GM12878 (cell line): Measurements from ENCODE around the gene MUSTN1. TPM values are rescaled to one million over a fixed set of nuclear protein-coding genes. Genes with fewer than 3 reads are reported as not detected.

ENCODE experiments used
- ATAC-seq: fragments of 200-7000 bp; cut with Tn5 transposase; 3 replicates; pipeline ENCODE4 v1.9.1; 2020; ENCODE audit warnings: mild to moderate bottlenecking, moderate library complexity
- BruUV-seq: library from RNA; stranded (reverse); fragments of 400-500 nt; replicated peaks from 2 replicates; lab custom pipeline; 2021; lab: Mats Ljungman, UMichigan
- CTCF ChIA-PET: fragments of 300-600 bp; sonication (Branson Sonifier 250); formaldehyde crosslinking; extraction: SDS; loops from one replicate; lab custom pipeline; 2021; ENCODE audit warnings: inconsistent platforms; lab: Yijun Ruan, JAX
- POLR2A ChIA-PET: fragments of 350-600 bp; formaldehyde crosslinking; extraction: SDS; loops from one replicate; lab custom pipeline; 2021; ENCODE audit warnings: inconsistent platforms; lab: Charles Lee
- RAD21 ChIA-PET: fragments of 300-600 bp; sonication (Branson Sonifier 250); formaldehyde crosslinking; loops from one replicate; lab custom pipeline; 2023; ENCODE audit warnings: antibody characterized with exemption; ENCODE audit not compliant: unreplicated experiment; lab: Charles Lee
- SMC1A ChIA-PET: fragments of 300-600 bp; sonication (Branson Sonifier 250); formaldehyde crosslinking; loops from one replicate; lab custom pipeline; 2023; ENCODE audit not compliant: unreplicated experiment, uncharacterized antibody; lab: Charles Lee
- DNase-seq: peaks from one replicate; pipeline ENCODE4 v3.0.0-alpha.2; 2011; ENCODE audit warnings: low read depth, low spot score
- FAIRE-seq: peaks from 3 replicates; lab custom pipeline; 2011; peaks lifted over from hg19 to GRCh38; lab: Jason Lieb, UNC
- H2AFZ ChIP-seq: 2 replicates; pipeline ENCODE4 v1.6.0; 2011; ENCODE audit warnings: low read depth, low read length, control low read depth; ENCODE audit not compliant: control insufficient read depth
- H3K27ac ChIP-seq: 2 replicates; pipeline ENCODE4 v1.5.1; 2011; ENCODE audit warnings: control low read depth; ENCODE audit not compliant: control insufficient read depth, insufficient read depth
- H3K27me3 ChIP-seq, 2 experiments: replicated peaks in 1 of 2; 2 replicates each; pipeline versions ENCODE4 v1.6.0 to v1.6.1; 2011; ENCODE audit warnings: low read length in 1 of 2; ENCODE audit not compliant: control insufficient read depth in 2 of 2, insufficient read depth in 2 of 2
- H3K36me3 ChIP-seq, 2 experiments: 2 replicates each; pipeline ENCODE4 v1.5.1; 2011; ENCODE audit warnings: low read length in 1 of 2; ENCODE audit not compliant: control insufficient read depth in 2 of 2, insufficient read depth in 2 of 2
- H3K4me1 ChIP-seq: 2 replicates; pipeline ENCODE4 v1.6.1; 2011; ENCODE audit warnings: mild to moderate bottlenecking, low read length, moderate library complexity, mixed read lengths; ENCODE audit not compliant: control insufficient read depth, insufficient read depth
- H3K4me2 ChIP-seq: 2 replicates; pipeline ENCODE4 v1.6.0; 2011; ENCODE audit warnings: control low read depth; ENCODE audit not compliant: control insufficient read depth, insufficient read depth
- H3K4me3 ChIP-seq: fragments of 200-600 bp; sonication (generic); 2 replicates; pipeline ENCODE4 v1.5.1; 2016
- H3K79me2 ChIP-seq: 2 replicates; pipeline ENCODE4 v1.6.0; 2011; ENCODE audit warnings: low read length; ENCODE audit not compliant: control insufficient read depth, insufficient read depth
- H3K9ac ChIP-seq: 2 replicates; pipeline ENCODE4 v1.8.0; 2011; ENCODE audit warnings: low read length, control low read depth, mixed read lengths; ENCODE audit not compliant: control insufficient read depth, insufficient read depth
- H3K9me3 ChIP-seq: replicated peaks from 3 replicates; pipeline ENCODE4 v1.5.1; 2011; ENCODE audit warnings: mild to moderate bottlenecking, low read length; ENCODE audit not compliant: control insufficient read depth, insufficient read depth
- H4K20me1 ChIP-seq: 2 replicates; pipeline ENCODE4 v1.6.0; 2011; ENCODE audit not compliant: control insufficient read depth, insufficient read depth
- CBX3 ChIP-seq: fragments of 200-600 bp; sonication (generic); IDR thresholded peaks from 2 replicates; pipeline ENCODE4 v1.6.1; 2016; ENCODE audit warnings: low read depth, borderline replicate concordance
- CHD2 ChIP-seq: IDR thresholded peaks from 2 replicates; pipeline ENCODE4 v1.6.1; 2011; ENCODE audit warnings: low read depth, low read length, improper control_type of control experiment, borderline replicate concordance
- MAX ChIP-seq: IDR thresholded peaks from 2 replicates; pipeline ENCODE4 v1.6.1; 2012; ENCODE audit warnings: low read depth, low read length, improper control_type of control experiment
- NFIC ChIP-seq: IDR thresholded peaks from 2 replicates; pipeline ENCODE4 v1.6.1; 2012; ENCODE audit warnings: low read depth, mild to moderate bottlenecking, inconsistent platforms, low read length, moderate library complexity
- SP1 ChIP-seq: IDR thresholded peaks from one replicate; pipeline ENCODE4 v1.6.1; 2011; ENCODE audit warnings: low read depth, low read length
- SUPT20H ChIP-seq: IDR thresholded peaks from 2 replicates; pipeline ENCODE4 v1.6.1; 2011; ENCODE audit warnings: low read depth, mild to moderate bottlenecking, low read length, moderate library complexity, borderline replicate concordance; ENCODE audit not compliant: control insufficient read depth
- SUZ12 ChIP-seq: fragments of 200-600 bp; sonication (generic); IDR thresholded peaks from one replicate; pipeline ENCODE4 v1.6.1; 2018; ENCODE audit warnings: antibody characterized with exemption, mild to moderate bottlenecking; ENCODE audit not compliant: unreplicated experiment
- TCF3 ChIP-seq: IDR thresholded peaks from 2 replicates; pipeline ENCODE4 v1.6.1; 2012; ENCODE audit warnings: low read depth, mild to moderate bottlenecking, low read length, borderline replicate concordance; ENCODE audit not compliant: insufficient read depth
- ZBTB4 ChIP-seq: fragments of 450-650 bp; formaldehyde crosslinking; IDR thresholded peaks from 2 replicates; pipeline ENCODE4 v1.4.0; 2022; ENCODE audit warnings: mild to moderate bottlenecking, moderate library complexity
- ZNF217 ChIP-seq: fragments of 450-650 bp; IDR thresholded peaks from 2 replicates; pipeline ENCODE4 v1.6.1; 2017; ENCODE audit warnings: antibody characterized with exemption, mild to moderate bottlenecking
- whole genome bisulfite sequencing: methylation state at CpG from one replicate; pipeline ENCODE4 v1.1.6; 2016; ENCODE audit warnings: low lambda C conversion rate; ENCODE audit not compliant: insufficient replicate concordance, insufficient coverage; ENCODE audit errors: missing lambda C conversion rate; 5-methylcytosine and 5-hydroxymethylcytosine counted together
- in situ Hi-C: fragments of 300-500 bp; cut with MboI; formaldehyde crosslinking; loops from 9 replicates; pipeline ENCODE4 v1.14.3; 2018; ENCODE audit warnings: mixed read lengths
- intact Hi-C: fragments of 100-400 bp; cut with micrococcal nuclease; formaldehyde crosslinking; loops from one replicate; pipeline ENCODE4 v1.14.2; 2022; ENCODE audit not compliant: unreplicated experiment
- polyA plus RNA-seq, 11 experiments: library from polyadenylated mRNA; depleted of rRNA in 4 of 11; unstranded in 6 of 11; stranded (reverse) in 5 of 11; fragments of >200 nt; fragmentation: Nextera tagmentation in 4 of 11; fragmentation: Illumina TruSeq in 1 of 11; extraction: Ambion mirVana in 4 of 11; extraction: Trizol in 1 of 11; gene quantifications; 1 replicate in 1 of 11; 2 replicates in 10 of 11; pipeline versions ENCODE4 v1.2.1 to v1.2.3, GENCODE V29; 2011 to 2016; ENCODE audit warnings: inconsistent platforms in 2 of 11, missing spikeins in 2 of 11, low read depth in 1 of 11
- total RNA-seq, 4 experiments: library from RNA; depleted of rRNA in 3 of 4; stranded (reverse); fragments of >200 nt in 3 of 4; fragmentation: Illumina TruSeq in 1 of 4; extraction: Trizol in 1 of 4; gene quantifications; 2 replicates each; pipeline versions ENCODE4 v1.2.1 to v1.2.3, GENCODE V29; 2013 to 2021

MUSTN1 gene
- total and polyA plus RNA-seq, 10 of the 15 experiments (the other 5 are each of a cell fraction or from before 2014, with no cell fraction given) = 0.35 to 4.5 (median 1.2) TPM; not detected in 2

GRCh38 chr3:52791928-52792327, 42.9 kb downstream of the MUSTN1 start:
- Histone ChIP-seq H3K9ac (no peak overlapping the region), H3K27ac (no peak overlapping the region), H2AFZ (no peak overlapping the region), H3K4me1 (no peaks in the 10 kb centered on the region), H3K36me3 (no peaks in the 10 kb centered on the region), H3K4me3 (no peak overlapping the region), H3K79me2 (no peaks in the 10 kb centered on the region), H4K20me1 (no peaks in the 10 kb centered on the region), H3K4me2 (no peak overlapping the region), H3K27me3 (no peaks in the 10 kb centered on the region; a peak in 1 of 4 replicates), H3K9me3 (no peaks in the 10 kb centered on the region)
- DNase-seq (no peak), FAIRE-seq (no peak), ATAC-seq (no peak)
- ChIA-PET RAD21 (no interaction called here), CTCF (interaction anchor here (1.0 to 1.1 kb wide), 2 partner anchors 13 to 29 kb away, joined by 4 to 6 read pairs; no protein-coding TSS in a partner anchor), SMC1A (interaction anchor here (1.1 kb wide), 1 partner anchor 135 kb away, joined by 3 read pairs; no protein-coding TSS in a partner anchor), POLR2A (interaction anchor here (0.8 kb wide), 1 partner anchor 12 kb away, joined by 3 read pairs; no protein-coding TSS in a partner anchor)
- intact Hi-C loops = no loop called here
- in situ Hi-C loops = no loop called here
- BruUV-seq = no TSS peak
- no peak for TF ChIP-seq NFIC
- TF ChIP-seq ZNF217 = no peak
- TF ChIP-seq TCF3 = no peak
- WGBS = 19% methylated on average over 4 of the region's 4 CpGs

GRCh38 chr3:52791366-52791765, 43.5 kb downstream of the MUSTN1 start:
- FAIRE-seq = no peak
- no TSS peak for BruUV-seq
- POLR2A ChIA-PET = interaction anchor here (0.6 kb wide), 1 partner anchor 20 kb away, joined by 4 read pairs; no protein-coding TSS in a partner anchor

More at GRCh38 chr3:52791366-52791765, 43.5 kb downstream of the MUSTN1 start:
- intact Hi-C loops = no loop called here
- no peaks in the 10 kb centered on the region for H3K4me1 ChIP-seq
- H3K4me2 ChIP-seq = no peak overlapping the region
- H3K9ac ChIP-seq = no peak overlapping the region
- ChIA-PET SMC1A (no interaction called here), RAD21 (no interaction called here), CTCF (interaction anchor here (1.0 kb wide), 1 partner anchor 29 kb away, joined by 6 read pairs; no protein-coding TSS in a partner anchor)
- H3K27me3 ChIP-seq = no peaks in the 10 kb centered on the region; a peak in 1 of 4 replicates
- ATAC-seq (no peak), DNase-seq (no peak)
- 30% methylated on average over 12 of the region's 12 CpGs for WGBS
- H3K9me3 ChIP-seq = no peaks in the 10 kb centered on the region
- TF ChIP-seq SP1 = no peak
- TF ChIP-seq SUZ12 = no peak
- TF ChIP-seq MAX = no peak
- TF ChIP-seq ZBTB4 (CRISPR knock-in tag) = no peak
- TF ChIP-seq CBX3 = no peak
- no peak for TF ChIP-seq CHD2
- no peak for TF ChIP-seq SUPT20H
- H2AFZ ChIP-seq = no peak overlapping the region
- no peak overlapping the region for H3K4me3 ChIP-seq
- no peaks in the 10 kb centered on the region for H3K36me3 ChIP-seq
- no peak overlapping the region for H3K27ac ChIP-seq
- H4K20me1 ChIP-seq = no peaks in the 10 kb centered on the region
- in situ Hi-C loops = no loop called here
- no peaks in the 10 kb centered on the region for H3K79me2 ChIP-seq
